PC-3 (cell line): ENCODE data around the gene TTC27. TPM values are rescaled to one million over a fixed set of nuclear protein-coding genes. Genes with fewer than 3 reads are reported as not detected.

Experiments used
- ATAC-seq: fragments of 200-7000 bp; cut with Tn5 transposase; 2 replicates; pipeline ENCODE4 v1.9.1; 2020; ENCODE audit warnings: mild to moderate bottlenecking, moderate library complexity
- BruUV-seq: library from RNA; stranded (reverse); fragments of 400-500 nt; replicated peaks from 2 replicates; lab custom pipeline; 2021; lab: Mats Ljungman, UMichigan
- CTCF ChIA-PET: fragments of 300-600 bp; sonication (Branson Sonifier 250); formaldehyde crosslinking; loops from one replicate; lab custom pipeline; 2022; ENCODE audit warnings: antibody characterized with exemption; lab: Charles Lee
- POLR2A ChIA-PET: fragments of 300-600 bp; sonication (Branson Sonifier 250); formaldehyde crosslinking; loops from one replicate; lab custom pipeline; 2022; ENCODE audit warnings: antibody characterized with exemption; ENCODE audit not compliant: unreplicated experiment; lab: Charles Lee
- DNase-seq: peaks from one replicate; pipeline ENCODE4 v3.0.0-alpha.2; 2015
- H2AFZ ChIP-seq: fragments of 300-600 bp; sonication (generic); 2 replicates; pipeline ENCODE4 v1.6.0; 2016; ENCODE audit warnings: antibody characterized with exemption, low read length
- H3F3A ChIP-seq: fragments of 300-600 bp; sonication (generic); one replicate; pipeline ENCODE4 v1.6.0; 2017; ENCODE audit warnings: antibody characterized with exemption, low read length, control low read depth, mild to moderate bottlenecking; ENCODE audit not compliant: unreplicated experiment
- H3K27ac ChIP-seq: fragments of 300-600 bp; sonication (generic); 2 replicates; pipeline ENCODE4 v1.5.1; 2016; ENCODE audit warnings: mild to moderate bottlenecking, low read length
- H3K27me3 ChIP-seq: fragments of 300-600 bp; sonication (generic); 2 replicates; pipeline ENCODE4 v1.6.1; 2016; ENCODE audit warnings: low read length, mixed read lengths
- H3K36me3 ChIP-seq: fragments of 300-600 bp; sonication (generic); 2 replicates; pipeline ENCODE4 v1.6.1; 2016; ENCODE audit warnings: low read depth, mixed run types, low read length, mixed read lengths
- H3K4me1 ChIP-seq: fragments of 300-600 bp; sonication (generic); 2 replicates; pipeline ENCODE4 v1.5.1; 2016; ENCODE audit warnings: low read length; ENCODE audit not compliant: insufficient read depth
- H3K4me2 ChIP-seq: fragments of 300-600 bp; sonication (generic); 2 replicates; pipeline ENCODE4 v1.6.0; 2016; ENCODE audit warnings: low read length
- H3K4me3 ChIP-seq: fragments of 300-600 bp; sonication (generic); 2 replicates; pipeline ENCODE4 v1.5.1; 2016; ENCODE audit warnings: mild to moderate bottlenecking, low read length, mixed read lengths
- H3K79me2 ChIP-seq: fragments of 300-600 bp; sonication (generic); 2 replicates; pipeline ENCODE4 v1.6.1; 2017; ENCODE audit warnings: low read length, mixed read lengths
- H3K9ac ChIP-seq: fragments of 300-600 bp; sonication (generic); 2 replicates; pipeline ENCODE4 v1.6.0; 2016; ENCODE audit warnings: mild to moderate bottlenecking, low read length
- H3K9me2 ChIP-seq: fragments of 300-600 bp; sonication (generic); replicated peaks from 2 replicates; pipeline ENCODE4 v1.6.1; 2016; ENCODE audit warnings: mixed run types, low read length, mixed read lengths
- H3K9me3 ChIP-seq: fragments of 300-600 bp; sonication (generic); 2 replicates; pipeline ENCODE4 v1.6.1; 2016; ENCODE audit warnings: low read length, mixed read lengths
- H4K20me1 ChIP-seq: fragments of 300-600 bp; sonication (generic); 2 replicates; pipeline ENCODE4 v1.6.1; 2016; ENCODE audit warnings: low read length, mixed read lengths
- CTCF ChIP-seq: fragments of 300-600 bp; sonication (generic); conservative IDR thresholded peaks from 2 replicates; pipeline ENCODE4 v1.5.1; 2017; ENCODE audit warnings: antibody characterized with exemption, low read depth, mild to moderate bottlenecking, low read length
- EZH2 ChIP-seq: fragments of 300-600 bp; sonication (generic); IDR thresholded peaks from one replicate; pipeline ENCODE4 v1.6.1; 2017; ENCODE audit warnings: antibody characterized with exemption, mild to moderate bottlenecking, low read length; ENCODE audit not compliant: unreplicated experiment
- EZH2phosphoT487 ChIP-seq: fragments of 300-600 bp; sonication (generic); IDR thresholded peaks from 2 replicates; pipeline ENCODE4 v1.6.1; 2018; ENCODE audit warnings: mild to moderate bottlenecking, antibody characterized with exemption, low read length, borderline replicate concordance
- intact Hi-C: fragments of 100-400 bp; cut with micrococcal nuclease; formaldehyde crosslinking; loops from 2 replicates; pipeline ENCODE4 v1.9.0; 2023
- total RNA-seq: library from RNA; depleted of rRNA; stranded (reverse); fragments of >200 nt; gene quantifications from 2 replicates; pipeline ENCODE4 v1.2.3, GENCODE V29; 2014

The TTC27 gene
- total RNA-seq, 1 experiment from 2014 or later: 33.0 TPM

GRCh38 chr2:32718752-32719151 is 90.9 kb downstream of the TTC27 start:
- CTCF ChIA-PET: no interaction called here
- no peak overlapping the region for H3K9ac ChIP-seq
- no peak overlapping the region for H3K4me3 ChIP-seq
- POLR2A ChIA-PET: no interaction called here
- TF ChIP-seq EZH2 (no peak), CTCF (no peak), EZH2phosphoT487 (no peak)
- no peak for DNase-seq
- H3K27ac ChIP-seq: no peak overlapping the region
- H3K36me3 ChIP-seq: peaks cover 7% of the 10 kb centered on the region; the same call in 1 of the 2 replicates
- ATAC-seq: no peak
- no peaks in the 10 kb centered on the region for H3K4me1 ChIP-seq
- H3K4me2 ChIP-seq: no peak overlapping the region
- no peaks in the 10 kb centered on the region for H3F3A ChIP-seq
- no peaks in the 10 kb centered on the region for H3K9me3 ChIP-seq
- no peaks in the 10 kb centered on the region for H3K9me2 ChIP-seq
- intact Hi-C loops: no loop called here
- no peaks in the 10 kb centered on the region for H4K20me1 ChIP-seq
- H3K27me3 ChIP-seq: no peaks in the 10 kb centered on the region
- H3K79me2 ChIP-seq: no peaks in the 10 kb centered on the region
- no peak overlapping the region for H2AFZ ChIP-seq
- BruUV-seq: no TSS peak

GRCh38 chr2:32719430-32719829 is 91.6 kb downstream of the TTC27 start:
- no peaks in the 10 kb centered on the region for H3K4me1 ChIP-seq
- no peaks in the 10 kb centered on the region for H3K9me2 ChIP-seq
- POLR2A ChIA-PET: no interaction called here
- no peak overlapping the region for H3K9ac ChIP-seq
- H3K36me3 ChIP-seq: peaks cover 5% of the 10 kb centered on the region; the same call in 1 of the 2 replicates
- H3K27me3 ChIP-seq: no peaks in the 10 kb centered on the region
- ATAC-seq (no peak), DNase-seq (no peak)
- H3K79me2 ChIP-seq: no peaks in the 10 kb centered on the region
- BruUV-seq: no TSS peak
- H3K4me2 ChIP-seq: no peak overlapping the region
- H4K20me1 ChIP-seq: no peaks in the 10 kb centered on the region
- no peak overlapping the region for H2AFZ ChIP-seq
- no peak overlapping the region for H3K27ac ChIP-seq
- H3K4me3 ChIP-seq: no peak overlapping the region
- CTCF ChIA-PET: no interaction called here
- TF ChIP-seq EZH2 (no peak), EZH2phosphoT487 (no peak), CTCF (no peak)
- no peaks in the 10 kb centered on the region for H3K9me3 ChIP-seq
- intact Hi-C loops: no loop called here
- no peaks in the 10 kb centered on the region for H3F3A ChIP-seq

GRCh38 chr2:32719933-32720716 is 92.3 kb downstream of the TTC27 start:
- Histone ChIP-seq H4K20me1 (no peaks in the 10 kb centered on the region), H3K9ac (no peak overlapping the region), H3K27me3 (no peaks in the 10 kb centered on the region), H3K4me2 (no peak overlapping the region), H3K4me3 (no peak overlapping the region), H3K9me2 (no peaks in the 10 kb centered on the region), H3K36me3 (peaks cover 5% of the 10 kb centered on the region; the same call in 1 of the 2 replicates), H3K27ac (no peak overlapping the region), H3F3A (no peaks in the 10 kb centered on the region), H3K79me2 (no peaks in the 10 kb centered on the region), H3K9me3 (no peaks in the 10 kb centered on the region), H2AFZ (no peak overlapping the region), H3K4me1 (no peaks in the 10 kb centered on the region)
- intact Hi-C loops: no loop called here
- ChIA-PET CTCF (no interaction called here), POLR2A (interaction anchor here (0.6 kb wide), 1 partner anchor 10 kb away, joined by 4 read pairs; no protein-coding TSS in a partner anchor)
- ATAC-seq (no peak), DNase-seq (no peak)
- no TSS peak for BruUV-seq
- no peak for TF ChIP-seq EZH2phosphoT487
- no peak for TF ChIP-seq CTCF
- TF ChIP-seq EZH2: no peak
